DOHH2 (cell line): ENCODE results near the gene OSBPL8.
"Not testable (repeated sequence)": the region's sequence is repeated elsewhere in the genome, so short reads cannot be mapped to it uniquely, and the experiment has no call there.

Experiments
- H3F3A ChIP-seq: fragments of 200-600 bp; sonication (generic), shearing (Covaris generic); 2 replicates; pipeline ENCODE4 v1.6.0; 2016; ENCODE audit warnings: antibody characterized with exemption, mild to moderate bottlenecking; ENCODE audit not compliant: control insufficient read depth, insufficient read depth
- H3K27ac ChIP-seq: fragments of 200-600 bp; sonication (generic); 2 replicates; pipeline ENCODE4 v1.5.1; 2014; ENCODE audit warnings: low read depth, mild to moderate bottlenecking, low read length, moderate library complexity
- H3K27me3 ChIP-seq: fragments of 200-600 bp; sonication (generic); 2 replicates; pipeline ENCODE4 v1.6.1; 2014; ENCODE audit warnings: mild to moderate bottlenecking, low read length, mixed read lengths; ENCODE audit not compliant: control insufficient read depth
- H3K36me3 ChIP-seq: fragments of 200-600 bp; sonication (generic); 2 replicates; pipeline ENCODE4 v1.6.1; 2014; ENCODE audit warnings: mild to moderate bottlenecking, low read length, moderate library complexity, mixed read lengths; ENCODE audit not compliant: control insufficient read depth
- H3K4me1 ChIP-seq: fragments of 200-600 bp; sonication (generic); 2 replicates; pipeline ENCODE4 v1.6.1; 2014; ENCODE audit warnings: mild to moderate bottlenecking, low read length, mixed read lengths; ENCODE audit not compliant: control insufficient read depth
- H3K4me2 ChIP-seq: fragments of 200-600 bp; sonication (generic); 2 replicates; pipeline ENCODE4 v1.6.0; 2014; ENCODE audit warnings: mild to moderate bottlenecking, low read length, moderate library complexity
- H3K4me3 ChIP-seq: fragments of 200-600 bp; sonication (generic); 2 replicates; pipeline ENCODE4 v1.5.1; 2014; ENCODE audit warnings: mild to moderate bottlenecking, low read length, mixed read lengths
- H3K79me2 ChIP-seq: fragments of 200-600 bp; sonication (generic); 2 replicates; pipeline ENCODE4 v1.6.1; 2014; ENCODE audit warnings: mild to moderate bottlenecking, low read length, mixed read lengths; ENCODE audit not compliant: control insufficient read depth
- H3K9me2 ChIP-seq: fragments of 200-600 bp; sonication (generic); replicated peaks from 2 replicates; pipeline ENCODE4 v1.6.1; 2014; ENCODE audit warnings: mild to moderate bottlenecking, low read length, mixed read lengths; ENCODE audit not compliant: control insufficient read depth
- H3K9me3 ChIP-seq: fragments of 200-600 bp; sonication (generic); 2 replicates; pipeline ENCODE4 v1.6.1; 2014; ENCODE audit warnings: antibody characterized with exemption, low read length, mixed read lengths; ENCODE audit not compliant: control insufficient read depth, insufficient read depth
- H4K20me1 ChIP-seq: fragments of 200-600 bp; sonication (generic); 2 replicates; pipeline ENCODE4 v1.6.0; 2014; ENCODE audit warnings: low read depth, mild to moderate bottlenecking, antibody characterized with exemption, low read length, moderate library complexity; ENCODE audit not compliant: control insufficient read depth, insufficient read depth
- EZH2phosphoT487 ChIP-seq: fragments of 200-600 bp; sonication (generic); IDR thresholded peaks from 2 replicates; pipeline ENCODE4 v1.6.1; 2017; ENCODE audit warnings: borderline replicate concordance, mild to moderate bottlenecking, antibody characterized with exemption, low read length, moderate library complexity, mixed read lengths
- TF ChIP-seq, protein P1 (sequence below): fragments of 200-600 bp; sonication (generic); IDR thresholded peaks from one replicate; pipeline ENCODE4 v1.5.1; 2014; ENCODE audit warnings: antibody characterized with exemption, mild to moderate bottlenecking, low read depth, low read length; ENCODE audit not compliant: poor library complexity, severe bottlenecking

The OSBPL8 gene

DNA sequence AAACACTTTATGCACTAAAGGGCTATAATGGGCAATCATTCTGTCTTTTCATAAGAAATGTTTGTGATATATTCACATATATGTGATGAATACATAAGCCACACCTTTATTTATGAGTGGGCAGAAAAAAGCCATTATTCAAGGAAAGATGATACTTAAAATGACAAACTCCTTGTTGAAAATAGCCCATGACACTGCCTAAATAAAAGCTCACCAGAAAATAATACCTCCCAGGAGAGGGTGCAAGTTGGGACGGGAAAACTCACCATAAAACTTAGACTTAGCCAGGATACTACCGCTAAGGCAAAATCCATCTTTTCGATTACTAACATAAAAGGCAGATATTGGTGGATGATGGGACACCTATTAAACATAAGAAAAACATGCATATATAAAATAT is 175.6 kb downstream of the OSBPL8 start:
- H3K27ac ChIP-seq = no peak overlapping the region
- TF ChIP-seq, protein P1, sequence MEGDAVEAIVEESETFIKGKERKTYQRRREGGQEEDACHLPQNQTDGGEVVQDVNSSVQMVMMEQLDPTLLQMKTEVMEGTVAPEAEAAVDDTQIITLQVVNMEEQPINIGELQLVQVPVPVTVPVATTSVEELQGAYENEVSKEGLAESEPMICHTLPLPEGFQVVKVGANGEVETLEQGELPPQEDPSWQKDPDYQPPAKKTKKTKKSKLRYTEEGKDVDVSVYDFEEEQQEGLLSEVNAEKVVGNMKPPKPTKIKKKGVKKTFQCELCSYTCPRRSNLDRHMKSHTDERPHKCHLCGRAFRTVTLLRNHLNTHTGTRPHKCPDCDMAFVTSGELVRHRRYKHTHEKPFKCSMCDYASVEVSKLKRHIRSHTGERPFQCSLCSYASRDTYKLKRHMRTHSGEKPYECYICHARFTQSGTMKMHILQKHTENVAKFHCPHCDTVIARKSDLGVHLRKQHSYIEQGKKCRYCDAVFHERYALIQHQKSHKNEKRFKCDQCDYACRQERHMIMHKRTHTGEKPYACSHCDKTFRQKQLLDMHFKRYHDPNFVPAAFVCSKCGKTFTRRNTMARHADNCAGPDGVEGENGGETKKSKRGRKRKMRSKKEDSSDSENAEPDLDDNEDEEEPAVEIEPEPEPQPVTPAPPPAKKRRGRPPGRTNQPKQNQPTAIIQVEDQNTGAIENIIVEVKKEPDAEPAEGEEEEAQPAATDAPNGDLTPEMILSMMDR = no peak
- no peaks in the 10 kb centered on the region for H3K9me2 ChIP-seq
- H3F3A ChIP-seq = no peaks in the 10 kb centered on the region
- no peaks in the 10 kb centered on the region for H3K79me2 ChIP-seq
- no peaks in the 10 kb centered on the region for H3K9me3 ChIP-seq
- no peaks in the 10 kb centered on the region for H3K27me3 ChIP-seq
- H3K36me3 ChIP-seq = peaks cover 12% of the 10 kb centered on the region; the same call in 1 of the 2 replicates
- no peak overlapping the region for H3K4me2 ChIP-seq
- no peak overlapping the region for H3K4me3 ChIP-seq
- H4K20me1 ChIP-seq = no peaks in the 10 kb centered on the region
- H3K4me1 ChIP-seq = no peaks in the 10 kb centered on the region

DNA sequence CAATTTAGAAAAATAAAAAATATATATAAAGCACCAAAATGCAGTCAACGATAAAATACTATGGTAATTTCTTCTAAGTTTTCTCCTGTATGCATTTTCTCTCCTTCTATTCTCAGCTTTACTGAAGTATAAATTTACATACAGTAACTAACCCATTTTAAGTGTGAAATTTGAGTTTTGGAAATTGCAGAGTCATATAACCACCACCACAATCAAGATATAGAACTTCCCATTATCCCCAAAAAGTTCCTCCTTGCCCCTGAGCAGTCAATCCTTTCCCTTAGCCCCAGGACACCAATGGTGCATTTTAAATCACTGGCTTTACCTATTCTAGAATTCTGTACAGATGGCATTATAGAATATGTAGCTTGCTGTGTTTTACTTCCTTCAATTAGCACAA is 180.3 kb downstream of the OSBPL8 start:
- Histone ChIP-seq H3K4me3 (no peak overlapping the region), H3K4me2 (no peak overlapping the region), H3K27ac (no peak overlapping the region), H3F3A (no peaks in the 10 kb centered on the region), H3K4me1 (no peaks in the 10 kb centered on the region), H3K36me3 (peaks cover 15% of the 10 kb centered on the region), H4K20me1 (no peaks in the 10 kb centered on the region), H3K79me2 (no peaks in the 10 kb centered on the region), H3K9me3 (no peaks in the 10 kb centered on the region), H3K9me2 (no peaks in the 10 kb centered on the region), H3K27me3 (no peaks in the 10 kb centered on the region)
- no peak for TF ChIP-seq EZH2phosphoT487
- TF ChIP-seq, protein P1 = no peak

DNA sequence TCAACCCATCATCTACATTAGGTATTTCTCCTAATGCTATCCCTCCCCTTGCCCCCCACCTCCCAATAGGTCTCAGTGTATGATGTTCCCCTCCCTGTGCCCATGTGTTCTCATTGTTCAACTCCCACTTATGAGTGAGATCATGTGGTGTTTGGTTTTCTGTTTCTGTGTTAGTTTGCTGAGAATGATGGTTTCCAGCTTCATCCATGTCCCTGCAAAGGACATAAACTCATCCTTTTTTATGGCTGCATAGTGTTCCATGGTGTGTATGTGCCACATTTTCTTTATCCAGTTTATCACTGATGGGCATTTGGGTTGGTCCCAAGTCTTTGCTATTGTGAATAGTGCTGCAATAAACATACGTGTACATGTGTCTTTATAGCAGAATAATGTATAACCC is 182.7 kb downstream of the OSBPL8 start:
- not testable (repeated sequence) for H3K4me2 ChIP-seq

DNA sequence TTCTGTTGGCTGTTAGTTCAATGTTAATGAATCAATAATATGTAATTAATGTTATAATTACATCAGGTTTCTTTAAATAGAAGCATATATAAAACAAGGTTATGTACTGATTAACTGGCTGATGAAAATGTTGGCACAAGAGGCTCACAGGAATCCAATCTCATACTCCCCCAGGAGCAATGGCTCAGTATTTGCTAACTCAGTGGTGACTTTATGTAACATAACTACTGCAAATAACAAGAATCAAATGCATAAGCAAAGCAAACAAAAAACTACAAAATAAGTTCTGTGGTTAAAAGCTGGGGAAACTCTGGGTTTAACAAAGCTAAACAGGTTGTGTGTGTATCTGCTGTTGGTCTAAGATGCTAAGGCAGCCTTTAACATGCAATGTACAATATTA is 183.6 kb downstream of the OSBPL8 start:
- peaks cover 17% of the 10 kb centered on the region for H3K36me3 ChIP-seq
- no peaks in the 10 kb centered on the region for H3K9me2 ChIP-seq
- no peaks in the 10 kb centered on the region for H3K9me3 ChIP-seq
- no peak overlapping the region for H3K4me2 ChIP-seq
- no peak for TF ChIP-seq EZH2phosphoT487
- TF ChIP-seq, protein P1 = no peak
- no peaks in the 10 kb centered on the region for H3K27me3 ChIP-seq
- H3K4me1 ChIP-seq = no peaks in the 10 kb centered on the region
- H3K79me2 ChIP-seq = no peaks in the 10 kb centered on the region
- no peak overlapping the region for H3K27ac ChIP-seq
- H3K4me3 ChIP-seq = no peak overlapping the region
- H4K20me1 ChIP-seq = no peaks in the 10 kb centered on the region
- H3F3A ChIP-seq = no peaks in the 10 kb centered on the region

More for the DNA sequence above, 182.7 kb downstream of the OSBPL8 start:
- not testable (repeated sequence) for H3K9me2 ChIP-seq, H3K9me3 ChIP-seq, H3K4me1 ChIP-seq, H4K20me1 ChIP-seq, H3K27me3 ChIP-seq, H3F3A ChIP-seq, H3K79me2 ChIP-seq, H3K27ac ChIP-seq, H3K4me3 ChIP-seq
- H3K36me3 ChIP-seq = peaks cover 17% of the 10 kb centered on the region
